GM12878 (cell line): Measurements from ENCODE around the gene ZNF334. TPM values are rescaled to one million over a fixed set of nuclear protein-coding genes. Genes with fewer than 3 reads are reported as not detected.

Source experiments
- ATAC-seq: fragments of 200-7000 bp; cut with Tn5 transposase; 3 replicates; pipeline ENCODE4 v1.9.1; 2020; ENCODE audit warnings: mild to moderate bottlenecking, moderate library complexity
- BruUV-seq: library from RNA; stranded (reverse); fragments of 400-500 nt; replicated peaks from 2 replicates; lab custom pipeline; 2021; lab: Mats Ljungman, UMichigan
- CTCF ChIA-PET: fragments of 300-600 bp; sonication (Branson Sonifier 250); formaldehyde crosslinking; extraction: SDS; loops from one replicate; lab custom pipeline; 2021; ENCODE audit warnings: inconsistent platforms; lab: Yijun Ruan, JAX
- POLR2A ChIA-PET: fragments of 350-600 bp; formaldehyde crosslinking; extraction: SDS; loops from one replicate; lab custom pipeline; 2021; ENCODE audit warnings: inconsistent platforms; lab: Charles Lee
- RAD21 ChIA-PET: fragments of 300-600 bp; sonication (Branson Sonifier 250); formaldehyde crosslinking; loops from one replicate; lab custom pipeline; 2023; ENCODE audit warnings: antibody characterized with exemption; ENCODE audit not compliant: unreplicated experiment; lab: Charles Lee
- SMC1A ChIA-PET: fragments of 300-600 bp; sonication (Branson Sonifier 250); formaldehyde crosslinking; loops from one replicate; lab custom pipeline; 2023; ENCODE audit not compliant: unreplicated experiment, uncharacterized antibody; lab: Charles Lee
- DNase-seq: peaks from one replicate; pipeline ENCODE4 v3.0.0-alpha.2; 2011; ENCODE audit warnings: low read depth, low spot score
- FAIRE-seq: peaks from 3 replicates; lab custom pipeline; 2011; peaks lifted over from hg19 to GRCh38; lab: Jason Lieb, UNC
- H2AFZ ChIP-seq: 2 replicates; pipeline ENCODE4 v1.6.0; 2011; ENCODE audit warnings: low read depth, low read length, control low read depth; ENCODE audit not compliant: control insufficient read depth
- H3K27ac ChIP-seq: 2 replicates; pipeline ENCODE4 v1.5.1; 2011; ENCODE audit warnings: control low read depth; ENCODE audit not compliant: control insufficient read depth, insufficient read depth
- H3K27me3 ChIP-seq, 2 experiments: replicated peaks in 1 of 2; 2 replicates each; pipeline versions ENCODE4 v1.6.0 to v1.6.1; 2011; ENCODE audit warnings: low read length in 1 of 2; ENCODE audit not compliant: control insufficient read depth in 2 of 2, insufficient read depth in 2 of 2
- H3K36me3 ChIP-seq, 2 experiments: 2 replicates each; pipeline ENCODE4 v1.5.1; 2011; ENCODE audit warnings: low read length in 1 of 2; ENCODE audit not compliant: control insufficient read depth in 2 of 2, insufficient read depth in 2 of 2
- H3K4me1 ChIP-seq: 2 replicates; pipeline ENCODE4 v1.6.1; 2011; ENCODE audit warnings: mild to moderate bottlenecking, low read length, moderate library complexity, mixed read lengths; ENCODE audit not compliant: control insufficient read depth, insufficient read depth
- H3K4me2 ChIP-seq: 2 replicates; pipeline ENCODE4 v1.6.0; 2011; ENCODE audit warnings: control low read depth; ENCODE audit not compliant: control insufficient read depth, insufficient read depth
- H3K4me3 ChIP-seq: fragments of 200-600 bp; sonication (generic); 2 replicates; pipeline ENCODE4 v1.5.1; 2016
- H3K79me2 ChIP-seq: 2 replicates; pipeline ENCODE4 v1.6.0; 2011; ENCODE audit warnings: low read length; ENCODE audit not compliant: control insufficient read depth, insufficient read depth
- H3K9ac ChIP-seq: 2 replicates; pipeline ENCODE4 v1.8.0; 2011; ENCODE audit warnings: low read length, control low read depth, mixed read lengths; ENCODE audit not compliant: control insufficient read depth, insufficient read depth
- H3K9me3 ChIP-seq: replicated peaks from 3 replicates; pipeline ENCODE4 v1.5.1; 2011; ENCODE audit warnings: mild to moderate bottlenecking, low read length; ENCODE audit not compliant: control insufficient read depth, insufficient read depth
- H4K20me1 ChIP-seq: 2 replicates; pipeline ENCODE4 v1.6.0; 2011; ENCODE audit not compliant: control insufficient read depth, insufficient read depth
- BCL11A ChIP-seq: IDR thresholded peaks from 2 replicates; pipeline ENCODE4 v1.6.1; 2011; ENCODE audit warnings: low read depth, low read length
- CHD1 ChIP-seq: IDR thresholded peaks from 2 replicates; pipeline ENCODE4 v1.6.1; 2012; ENCODE audit warnings: low read depth, low read length, improper control_type of control experiment
- CTCF ChIP-seq, 3 experiments: IDR thresholded peaks in 2 of 3; conservative IDR thresholded peaks in 1 of 3; 2 replicates each; pipeline ENCODE4 v1.5.1; 2011; ENCODE audit warnings: low read depth in 3 of 3, low read length in 3 of 3, mild to moderate bottlenecking in 3 of 3, control low read depth in 2 of 3, moderate library complexity in 2 of 3, inconsistent platforms in 1 of 3, mixed read lengths in 1 of 3; ENCODE audit not compliant: control insufficient read depth in 2 of 3, insufficient read depth in 1 of 3; ENCODE audit errors: extremely low read depth in 1 of 3
- ETV6 ChIP-seq, 2 experiments: fragments of 450-650 bp in 1 of 2; IDR thresholded peaks in 1 of 2; conservative IDR thresholded peaks in 1 of 2; 2 replicates each; pipeline ENCODE4 v1.6.1; 2014; ENCODE audit warnings: antibody characterized with exemption in 1 of 2, borderline replicate concordance in 1 of 2, low read depth in 1 of 2, mild to moderate bottlenecking in 1 of 2, moderate library complexity in 1 of 2
- FOS ChIP-seq: IDR thresholded peaks from 3 replicates; pipeline ENCODE4 v1.6.1; 2011; ENCODE audit warnings: borderline replicate concordance; ENCODE audit not compliant: insufficient read length; ENCODE audit errors: extremely low read depth
- HDAC6 ChIP-seq: fragments of 200-600 bp; sonication (generic); IDR thresholded peaks from one replicate; pipeline ENCODE4 v1.8.0; 2017; ENCODE audit warnings: antibody characterized with exemption; ENCODE audit not compliant: unreplicated experiment
- MYB ChIP-seq: fragments of 150-350 bp; IDR thresholded peaks from 2 replicates; pipeline ENCODE4 v1.6.1; 2014; ENCODE audit warnings: mild to moderate bottlenecking, low read depth, low read length, borderline replicate concordance
- PAX5 ChIP-seq: IDR thresholded peaks from 2 replicates; pipeline ENCODE4 v1.6.1; 2011; ENCODE audit warnings: low read depth, low read length, borderline replicate concordance
- PML ChIP-seq: IDR thresholded peaks from 2 replicates; pipeline ENCODE4 v1.6.1; 2012; ENCODE audit warnings: low read length, inconsistent platforms
- POLR2AphosphoS2 ChIP-seq: IDR thresholded peaks from 2 replicates; pipeline ENCODE4 v1.6.1; 2011; ENCODE audit warnings: low read depth, mild to moderate bottlenecking, low read length, improper control_type of control experiment, moderate library complexity
- RCOR1 ChIP-seq: conservative IDR thresholded peaks from 2 replicates; pipeline ENCODE4 v1.6.1; 2012; ENCODE audit warnings: low read depth, low read length, improper control_type of control experiment
- RELA ChIP-seq: fragments of 450-650 bp; IDR thresholded peaks from 2 replicates; pipeline ENCODE4 v1.8.0; 2014; ENCODE audit warnings: borderline replicate concordance; ENCODE audit not compliant: partially characterized antibody
- SMARCA5 ChIP-seq: fragments of 450-650 bp; IDR thresholded peaks from 2 replicates; pipeline ENCODE4 v1.6.1; 2017; ENCODE audit warnings: mild to moderate bottlenecking
- SUPT20H ChIP-seq: IDR thresholded peaks from 2 replicates; pipeline ENCODE4 v1.6.1; 2011; ENCODE audit warnings: low read depth, mild to moderate bottlenecking, low read length, moderate library complexity, borderline replicate concordance; ENCODE audit not compliant: control insufficient read depth
- SUZ12 ChIP-seq: fragments of 200-600 bp; sonication (generic); IDR thresholded peaks from one replicate; pipeline ENCODE4 v1.6.1; 2018; ENCODE audit warnings: antibody characterized with exemption, mild to moderate bottlenecking; ENCODE audit not compliant: unreplicated experiment
- YBX1 ChIP-seq: fragments of 450-650 bp; IDR thresholded peaks from 2 replicates; pipeline ENCODE4 v1.6.1; 2016; ENCODE audit warnings: antibody characterized with exemption
- ZNF207 ChIP-seq: fragments of 450-650 bp; IDR thresholded peaks from 2 replicates; pipeline ENCODE4 v1.6.1; 2014; ENCODE audit warnings: antibody characterized with exemption, mild to moderate bottlenecking, borderline replicate concordance
- ZNF687 ChIP-seq: fragments of 450-650 bp; IDR thresholded peaks from 2 replicates; pipeline ENCODE4 v1.6.1; 2017; ENCODE audit warnings: mild to moderate bottlenecking, moderate library complexity
- ZZZ3 ChIP-seq: IDR thresholded peaks from 2 replicates; pipeline ENCODE4 v1.6.1; 2011; ENCODE audit warnings: low read depth; ENCODE audit not compliant: control insufficient read depth, insufficient read length
- WGBS: methylation state at CpG from one replicate; pipeline ENCODE4 v1.1.6; 2016; ENCODE audit warnings: low lambda C conversion rate; ENCODE audit not compliant: insufficient replicate concordance, insufficient coverage; ENCODE audit errors: missing lambda C conversion rate; 5-methylcytosine and 5-hydroxymethylcytosine counted together
- in situ Hi-C: fragments of 300-500 bp; cut with MboI; formaldehyde crosslinking; loops from 9 replicates; pipeline ENCODE4 v1.14.3; 2018; ENCODE audit warnings: mixed read lengths
- intact Hi-C: fragments of 100-400 bp; cut with micrococcal nuclease; formaldehyde crosslinking; loops from one replicate; pipeline ENCODE4 v1.14.2; 2022; ENCODE audit not compliant: unreplicated experiment
- polyA plus RNA-seq, 11 experiments: library from polyadenylated mRNA; depleted of rRNA in 4 of 11; unstranded in 6 of 11; stranded (reverse) in 5 of 11; fragments of >200 nt; fragmentation: Nextera tagmentation in 4 of 11; fragmentation: Illumina TruSeq in 1 of 11; extraction: Ambion mirVana in 4 of 11; extraction: Trizol in 1 of 11; gene quantifications; 1 replicate in 1 of 11; 2 replicates in 10 of 11; pipeline versions ENCODE4 v1.2.1 to v1.2.3, GENCODE V29; 2011 to 2016; ENCODE audit warnings: inconsistent platforms in 2 of 11, missing spikeins in 2 of 11, low read depth in 1 of 11
- total RNA-seq, 4 experiments: library from RNA; depleted of rRNA in 3 of 4; stranded (reverse); fragments of >200 nt in 3 of 4; fragmentation: Illumina TruSeq in 1 of 4; extraction: Trizol in 1 of 4; gene quantifications; 2 replicates each; pipeline versions ENCODE4 v1.2.1 to v1.2.3, GENCODE V29; 2013 to 2021

The ZNF334 gene
- total and polyA plus RNA-seq, 10 of the 15 experiments (the other 5 are each of a cell fraction or from before 2014, with no cell fraction given), result 0.08 to 2.0 (median 1.2) TPM

- no peak overlapping the region; the same call in none of the 2 replicates for H3K27ac ChIP-seq
- no peaks in the 10 kb centered on the region for H3K79me2 ChIP-seq
- H3K4me1 ChIP-seq, result peaks cover 70% of the 10 kb centered on the region
- intact Hi-C loops (no loop called here), in situ Hi-C loops (loop anchor here (10.0 kb wide), 1 partner anchor 131 kb away; the partner anchor contains the start of gene TP53RK)
- no peak overlapping the region for H3K9ac ChIP-seq
- no peaks in the 10 kb centered on the region for H4K20me1 ChIP-seq
- TF ChIP-seq ZNF207, result no peak
- TF ChIP-seq RELA, result no peak
- TF ChIP-seq SUPT20H, result no peak
- no peak for TF ChIP-seq CHD1
- TF ChIP-seq ZZZ3, result no peak
- no peak for TF ChIP-seq YBX1
- TF ChIP-seq RCOR1, result no peak
- TF ChIP-seq SUZ12, result no peak
- TF ChIP-seq FOS, result no peak
- TF ChIP-seq PML, result no peak
- no peak for TF ChIP-seq CTCF (IDR thresholded peaks at IDR 0.05 in 2 of 3, conservative IDR thresholded peaks at IDR 0.05 in 1 of 3; ENCODE audit: control insufficient read depth in 2 of 3, extremely low read depth in 1 of 3, insufficient read depth in 1 of 3, low read depth in 3 of 3, low read length in 3 of 3)
- TF ChIP-seq ETV6 (conservative IDR thresholded peaks at IDR 0.05 in 1 of 2, IDR thresholded peaks at IDR 0.05 in 1 of 2; ENCODE audit: borderline replicate concordance in 1 of 2, low read depth in 1 of 2), result no peak
- TF ChIP-seq PAX5, result no peak
- TF ChIP-seq SMARCA5, result no peak
- TF ChIP-seq POLR2AphosphoS2, result no peak
- no peak for TF ChIP-seq MYB
- no peak for TF ChIP-seq HDAC6
- no peak for TF ChIP-seq BCL11A
- no peak for TF ChIP-seq ZNF687
- no peaks in the 10 kb centered on the region for H3K36me3 ChIP-seq
- no peak overlapping the region for H3K4me3 ChIP-seq
- DNase-seq (no peak), FAIRE-seq (no peak), ATAC-seq (no peak)
- SMC1A ChIA-PET, result interaction anchor here (1.0 to 1.3 kb wide), 5 partner anchors 13 to 128 kb away, joined by 3 to 6 read pairs (median 3); no protein-coding TSS in a partner anchor
- no peaks in the 10 kb centered on the region for H3K27me3 ChIP-seq
- H2AFZ ChIP-seq, result no peak overlapping the region
- WGBS, result 95% methylated on average over 3 of the region's 3 CpGs
- POLR2A ChIA-PET, result no interaction called here
- H3K4me2 ChIP-seq, result no peak overlapping the region
- RAD21 ChIA-PET, result no interaction called here
- H3K9me3 ChIP-seq, result no peaks in the 10 kb centered on the region
- CTCF ChIA-PET, result interaction anchor here (1.9 to 3.2 kb wide), 3 partner anchors 11 to 129 kb away, joined by 6 to 12 read pairs (median 10); no protein-coding TSS in a partner anchor
- BruUV-seq, result no TSS peak
Measured at GRCh38 chr20:46553926-46554325, 40.6 kb upstream of the ZNF334 start.
